ENCODE data around the gene IQGAP2. TPM values are rescaled to one million over a fixed set of nuclear protein-coding genes. Genes with fewer than 3 reads are reported as not detected.

The IQGAP2 gene
- total RNA-seq, 2 donors from 2014 or later: 15.3 to 17.6 TPM

- no peak overlapping the region for H3K27ac ChIP-seq
- H3K27me3 ChIP-seq (replicated peaks; ENCODE audit: insufficient read depth): no peaks in the 10 kb centered on the region
- DNase-seq (ENCODE audit: low spot score) (no peak), ATAC-seq (ENCODE audit: insufficient number of reproducible peaks, low FRiP score, low read depth) (no peak)
- no peaks in the 10 kb centered on the region for H3K36me3 ChIP-seq
- H3K4me3 ChIP-seq: no peak overlapping the region
- no peaks in the 10 kb centered on the region for H3K4me1 ChIP-seq (ENCODE audit: control insufficient read depth in 1 of 2, low read depth in 2 of 2)
- no peak for TF ChIP-seq CTCF (IDR thresholded peaks at IDR 0.05)
- no peaks in the 10 kb centered on the region for H3K9me3 ChIP-seq
Measured at GRCh38 chr5:76385540-76385939, 17.5 kb upstream of the IQGAP2 start.

GRCh38 chr5:76386360-76386759 is 16.7 kb upstream of the IQGAP2 start:
- Histone ChIP-seq H3K9me3 (no peaks in the 10 kb centered on the region), H3K36me3 (no peaks in the 10 kb centered on the region), H3K27me3 (replicated peaks; ENCODE audit: insufficient read depth) (no peaks in the 10 kb centered on the region), H3K27ac (no peak overlapping the region), H3K4me3 (no peak overlapping the region), H3K4me1 (ENCODE audit: control insufficient read depth in 1 of 2, low read depth in 2 of 2) (no peaks in the 10 kb centered on the region)
- DNase-seq (ENCODE audit: low spot score) (no peak), ATAC-seq (ENCODE audit: insufficient number of reproducible peaks, low FRiP score, low read depth) (no peak)
- no peak for TF ChIP-seq CTCF (IDR thresholded peaks at IDR 0.05)

GRCh38 chr5:76388236-76388635 is 14.8 kb upstream of the IQGAP2 start:
- H3K9me3 ChIP-seq: no peaks in the 10 kb centered on the region
- H3K36me3 ChIP-seq: no peaks in the 10 kb centered on the region
- no peak for DNase-seq (ENCODE audit: low spot score)
- no peak for ATAC-seq (ENCODE audit: insufficient number of reproducible peaks, low FRiP score, low read depth)
- no peaks in the 10 kb centered on the region for H3K4me1 ChIP-seq (ENCODE audit: control insufficient read depth in 1 of 2, low read depth in 2 of 2)
- no peaks in the 10 kb centered on the region for H3K27me3 ChIP-seq (replicated peaks; ENCODE audit: insufficient read depth)
- no peak for TF ChIP-seq CTCF (IDR thresholded peaks at IDR 0.05)
- H3K27ac ChIP-seq: no peak overlapping the region
- no peak overlapping the region for H3K4me3 ChIP-seq

- H3K27ac ChIP-seq: no peak overlapping the region
- H3K4me1 ChIP-seq (ENCODE audit: control insufficient read depth in 1 of 2, low read depth in 2 of 2): no peaks in the 10 kb centered on the region
- TF ChIP-seq CTCF (IDR thresholded peaks at IDR 0.05): no peak
- no peak overlapping the region for H3K4me3 ChIP-seq
- no peaks in the 10 kb centered on the region for H3K27me3 ChIP-seq (replicated peaks; ENCODE audit: insufficient read depth)
- H3K9me3 ChIP-seq: no peaks in the 10 kb centered on the region
- DNase-seq (ENCODE audit: low spot score) (no peak), ATAC-seq (ENCODE audit: insufficient number of reproducible peaks, low FRiP score, low read depth) (no peak)
- H3K36me3 ChIP-seq: no peaks in the 10 kb centered on the region
Measured at GRCh38 chr5:76388791-76389512, 14.1 kb upstream of the IQGAP2 start.

GRCh38 chr5:76389513-76390154 is 13.5 kb upstream of the IQGAP2 start:
- no peaks in the 10 kb centered on the region for H3K4me1 ChIP-seq (ENCODE audit: control insufficient read depth in 1 of 2, low read depth in 2 of 2)
- no peaks in the 10 kb centered on the region for H3K27me3 ChIP-seq (replicated peaks; ENCODE audit: insufficient read depth)
- H3K4me3 ChIP-seq: no peak overlapping the region
- no peak for TF ChIP-seq CTCF (IDR thresholded peaks at IDR 0.05)
- no peaks in the 10 kb centered on the region for H3K36me3 ChIP-seq
- no peak overlapping the region for H3K27ac ChIP-seq
- no peak for ATAC-seq (ENCODE audit: insufficient number of reproducible peaks, low FRiP score, low read depth)
- DNase-seq (ENCODE audit: low spot score): no peak
- no peaks in the 10 kb centered on the region for H3K9me3 ChIP-seq
